ENCODE measurements around the gene CTXN2. TPM values are rescaled to one million over a fixed set of nuclear protein-coding genes. Genes with fewer than 3 reads are reported as not detected.

Gene CTXN2
- polyA plus RNA-seq (2012; rRNA removed) = 0.02 and 0.05 TPM in 2 replicates
- 0.01 and 0.04 TPM in 2 replicates for polyA plus RNA-seq (2012; cell fraction: cytosol; rRNA removed)
- not detected in 2 replicates for polyA plus RNA-seq (2012; cell fraction: nucleus; rRNA removed)

DNA sequence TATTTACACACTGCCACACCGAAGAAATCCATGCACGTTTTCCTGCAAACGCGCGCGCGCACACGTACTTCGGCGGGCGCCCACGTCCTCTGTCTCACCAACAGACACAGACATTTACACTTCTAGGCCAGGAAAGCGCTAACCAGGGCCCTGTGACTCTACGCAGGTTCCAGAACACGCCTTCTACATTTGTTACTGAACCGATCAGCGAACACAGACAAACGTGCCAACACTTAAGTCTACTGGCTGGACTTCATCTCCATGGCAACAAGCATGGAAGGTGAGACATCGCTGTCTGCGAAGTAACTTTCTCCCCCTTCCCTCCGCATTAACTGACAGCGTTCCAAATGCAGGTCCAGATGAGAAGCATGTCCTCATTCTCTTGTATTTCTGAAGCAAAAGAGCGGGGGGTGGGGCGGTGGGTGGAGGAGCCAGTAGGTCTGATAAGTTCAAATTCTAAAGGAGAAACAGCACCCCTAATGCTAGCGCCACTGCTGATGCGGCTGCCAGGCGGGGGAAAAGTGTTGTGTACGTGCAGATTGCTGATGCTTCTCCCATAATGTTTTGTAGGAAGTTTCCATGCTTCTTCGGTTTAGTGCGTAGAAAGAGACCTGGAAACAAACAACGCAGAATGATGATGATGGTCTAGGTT lies at the start of gene CTXN2:
CTXN2 (plus strand) TSS at position 92 of the 652 bp plus-strand sequence. CDS start 9,636 bp downstream, outside the sequence.
- H3K9me3 ChIP-seq = no peaks in the 10 kb centered on the region
- no peaks in the 10 kb centered on the region for H3F3A ChIP-seq (replicated peaks; ENCODE audit: insufficient read depth)
- WGBS (ENCODE audit: low lambda C conversion rate) = 31% methylated on average over 31 of the region's 31 CpGs
- no peak within 1 kb of the TSS for H3K27ac ChIP-seq (ENCODE audit: low read depth in 2 of 2, low read length in 1 of 2)
- no peak within 1 kb of the TSS for H3K9ac ChIP-seq
- no peaks in the 10 kb centered on the region for H3K27me3 ChIP-seq (ENCODE audit: insufficient read depth)
- ChIA-PET POLR2A (no interaction called here), CTCF (no interaction called here)
- no peak for TF ChIP-seq RCOR1 (IDR thresholded peaks at IDR 0.05; ENCODE audit: low read length)
- no peak for TF ChIP-seq TAF1 (IDR thresholded peaks at IDR 0.05; ENCODE audit: borderline replicate concordance, low read depth, low read length)
- TF ChIP-seq, protein P1, sequence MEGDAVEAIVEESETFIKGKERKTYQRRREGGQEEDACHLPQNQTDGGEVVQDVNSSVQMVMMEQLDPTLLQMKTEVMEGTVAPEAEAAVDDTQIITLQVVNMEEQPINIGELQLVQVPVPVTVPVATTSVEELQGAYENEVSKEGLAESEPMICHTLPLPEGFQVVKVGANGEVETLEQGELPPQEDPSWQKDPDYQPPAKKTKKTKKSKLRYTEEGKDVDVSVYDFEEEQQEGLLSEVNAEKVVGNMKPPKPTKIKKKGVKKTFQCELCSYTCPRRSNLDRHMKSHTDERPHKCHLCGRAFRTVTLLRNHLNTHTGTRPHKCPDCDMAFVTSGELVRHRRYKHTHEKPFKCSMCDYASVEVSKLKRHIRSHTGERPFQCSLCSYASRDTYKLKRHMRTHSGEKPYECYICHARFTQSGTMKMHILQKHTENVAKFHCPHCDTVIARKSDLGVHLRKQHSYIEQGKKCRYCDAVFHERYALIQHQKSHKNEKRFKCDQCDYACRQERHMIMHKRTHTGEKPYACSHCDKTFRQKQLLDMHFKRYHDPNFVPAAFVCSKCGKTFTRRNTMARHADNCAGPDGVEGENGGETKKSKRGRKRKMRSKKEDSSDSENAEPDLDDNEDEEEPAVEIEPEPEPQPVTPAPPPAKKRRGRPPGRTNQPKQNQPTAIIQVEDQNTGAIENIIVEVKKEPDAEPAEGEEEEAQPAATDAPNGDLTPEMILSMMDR (IDR thresholded peaks at IDR 0.05) = no peak
- TF ChIP-seq NRF1 (IDR thresholded peaks at IDR 0.05; ENCODE audit: low read depth, low read length) = no peak
- no peak for TF ChIP-seq FOSL2 (IDR thresholded peaks at IDR 0.05; ENCODE audit: borderline replicate concordance, low read depth)
- no peak for TF ChIP-seq FOXJ3 (CRISPR knock-in tag; IDR thresholded peaks at IDR 0.05)
- no peak for TF ChIP-seq RFX5 (IDR thresholded peaks at IDR 0.05; ENCODE audit: low read length)
- no peak for TF ChIP-seq NFIC (IDR thresholded peaks at IDR 0.05; ENCODE audit: borderline replicate concordance)
- TF ChIP-seq, protein P2, sequence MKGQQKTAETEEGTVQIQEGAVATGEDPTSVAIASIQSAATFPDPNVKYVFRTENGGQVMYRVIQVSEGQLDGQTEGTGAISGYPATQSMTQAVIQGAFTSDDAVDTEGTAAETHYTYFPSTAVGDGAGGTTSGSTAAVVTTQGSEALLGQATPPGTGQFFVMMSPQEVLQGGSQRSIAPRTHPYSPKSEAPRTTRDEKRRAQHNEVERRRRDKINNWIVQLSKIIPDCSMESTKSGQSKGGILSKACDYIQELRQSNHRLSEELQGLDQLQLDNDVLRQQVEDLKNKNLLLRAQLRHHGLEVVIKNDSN (IDR thresholded peaks at IDR 0.05; ENCODE audit: borderline replicate concordance, low read depth) = no peak
- TF ChIP-seq, protein P3, sequence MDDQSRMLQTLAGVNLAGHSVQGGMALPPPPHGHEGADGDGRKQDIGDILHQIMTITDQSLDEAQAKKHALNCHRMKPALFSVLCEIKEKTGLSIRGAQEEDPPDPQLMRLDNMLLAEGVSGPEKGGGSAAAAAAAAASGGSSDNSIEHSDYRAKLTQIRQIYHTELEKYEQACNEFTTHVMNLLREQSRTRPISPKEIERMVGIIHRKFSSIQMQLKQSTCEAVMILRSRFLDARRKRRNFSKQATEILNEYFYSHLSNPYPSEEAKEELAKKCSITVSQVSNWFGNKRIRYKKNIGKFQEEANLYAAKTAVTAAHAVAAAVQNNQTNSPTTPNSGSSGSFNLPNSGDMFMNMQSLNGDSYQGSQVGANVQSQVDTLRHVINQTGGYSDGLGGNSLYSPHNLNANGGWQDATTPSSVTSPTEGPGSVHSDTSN (IDR thresholded peaks at IDR 0.05) = no peak
- TF ChIP-seq, protein P4, sequence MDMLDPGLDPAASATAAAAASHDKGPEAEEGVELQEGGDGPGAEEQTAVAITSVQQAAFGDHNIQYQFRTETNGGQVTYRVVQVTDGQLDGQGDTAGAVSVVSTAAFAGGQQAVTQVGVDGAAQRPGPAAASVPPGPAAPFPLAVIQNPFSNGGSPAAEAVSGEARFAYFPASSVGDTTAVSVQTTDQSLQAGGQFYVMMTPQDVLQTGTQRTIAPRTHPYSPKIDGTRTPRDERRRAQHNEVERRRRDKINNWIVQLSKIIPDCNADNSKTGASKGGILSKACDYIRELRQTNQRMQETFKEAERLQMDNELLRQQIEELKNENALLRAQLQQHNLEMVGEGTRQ (IDR thresholded peaks at IDR 0.05; ENCODE audit: borderline replicate concordance, low read depth, low read length) = no peak
- TF ChIP-seq MEF2A (IDR thresholded peaks at IDR 0.05; ENCODE audit: borderline replicate concordance, low read depth) = no peak
- no peak for TF ChIP-seq RXRA (IDR thresholded peaks at IDR 0.05; ENCODE audit: borderline replicate concordance, low read depth)
- H2AFZ ChIP-seq (ENCODE audit: low read depth) = no peak within 1 kb of the TSS
- H3K4me2 ChIP-seq = peak within 1 kb of the TSS; percentile 81
- no peaks in the 10 kb centered on the region for H3K36me3 ChIP-seq (replicated peaks in 1 of 2; ENCODE audit: control insufficient read depth in 1 of 2, insufficient read depth in 2 of 2, low read length in 1 of 2)
- peak within 1 kb of the TSS; percentile 37 to 54; a peak in 3 of 4 replicates for H3K4me3 ChIP-seq (ENCODE audit: low read depth in 2 of 2, low read length in 1 of 2)
- peaks cover 0 to 6% of the 10 kb centered on the region in 2 experiments; a peak in 2 of 4 replicates for H3K4me1 ChIP-seq (ENCODE audit: control insufficient read depth in 1 of 2, insufficient read depth in 2 of 2, low read depth in 1 of 2, low read length in 1 of 2)
- no peaks in the 10 kb centered on the region for H3K9me2 ChIP-seq
- H3K79me2 ChIP-seq (ENCODE audit: insufficient read depth) = no peaks in the 10 kb centered on the region
- no peaks in the 10 kb centered on the region for H4K20me1 ChIP-seq (ENCODE audit: insufficient read depth)
- peak; percentile 30 for DNase-seq

Measured in SK-N-SH (cell line).